ENCODE results near the gene SLC49A4.

SLC49A4 gene

DNA sequence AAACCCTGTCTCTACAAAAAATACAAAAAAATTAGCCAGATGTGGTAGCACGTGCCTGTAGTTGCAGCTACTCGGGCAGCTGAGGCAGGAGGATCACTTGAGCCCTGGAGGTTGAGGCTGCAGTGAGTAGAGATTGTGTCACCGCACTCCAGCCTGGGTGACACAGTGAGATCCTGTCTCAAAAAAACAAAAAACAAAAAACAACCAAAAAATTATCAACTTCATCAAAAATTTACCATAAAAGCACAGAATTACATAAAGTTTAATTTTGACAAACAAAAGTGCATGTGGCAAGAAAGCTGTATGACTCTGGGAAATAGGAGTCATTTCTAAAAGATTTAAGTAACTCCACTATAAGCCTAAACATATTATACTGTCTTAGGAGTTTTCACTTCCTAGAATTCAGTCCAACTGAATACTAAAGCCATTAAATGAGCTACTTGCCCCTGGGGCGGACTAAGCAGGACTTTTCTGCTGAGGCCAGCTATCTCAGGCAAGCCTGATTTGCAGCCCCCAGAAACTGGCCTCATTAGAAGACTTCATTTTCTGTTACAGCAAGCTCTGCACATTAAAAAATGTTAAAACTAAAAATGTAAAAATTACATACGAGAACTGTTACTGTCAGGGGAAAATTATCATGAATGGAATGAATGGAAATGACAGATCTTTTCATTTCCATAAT lies 24.2 kb upstream of the SLC49A4 start:
- no peak for DNase-seq (ENCODE audit: extremely low spot score)
- ChIA-PET POLR2A (interaction anchor here (1.0 kb wide), 1 partner anchor 23 kb away, joined by 3 read pairs; the partner anchor contains the start of gene HSPBAP1), CTCF (no interaction called here)
- TF ChIP-seq CTBP1 (IDR thresholded peaks at IDR 0.05; ENCODE audit: borderline replicate concordance) (no peak), FOXM1 (IDR thresholded peaks at IDR 0.05; ENCODE audit: borderline replicate concordance) (no peak), FOXA1 (IDR thresholded peaks at IDR 0.05) (no peak), HDGF (IDR thresholded peaks at IDR 0.05; ENCODE audit: borderline replicate concordance) (no peak), FOXK2 (IDR thresholded peaks at IDR 0.05) (no peak), LEF1 (IDR thresholded peaks at IDR 0.05; ENCODE audit: borderline replicate concordance) (no peak), ELF4 (IDR thresholded peaks at IDR 0.05) (no peak), SP1 (IDR thresholded peaks at IDR 0.05) (no peak), ZNF384 (IDR thresholded peaks at IDR 0.05) (no peak), L3MBTL2 (conservative IDR thresholded peaks at IDR 0.05) (no peak), NFRKB (IDR thresholded peaks at IDR 0.05) (no peak), TARDBP (IDR thresholded peaks at IDR 0.05) (no peak)

DNA sequence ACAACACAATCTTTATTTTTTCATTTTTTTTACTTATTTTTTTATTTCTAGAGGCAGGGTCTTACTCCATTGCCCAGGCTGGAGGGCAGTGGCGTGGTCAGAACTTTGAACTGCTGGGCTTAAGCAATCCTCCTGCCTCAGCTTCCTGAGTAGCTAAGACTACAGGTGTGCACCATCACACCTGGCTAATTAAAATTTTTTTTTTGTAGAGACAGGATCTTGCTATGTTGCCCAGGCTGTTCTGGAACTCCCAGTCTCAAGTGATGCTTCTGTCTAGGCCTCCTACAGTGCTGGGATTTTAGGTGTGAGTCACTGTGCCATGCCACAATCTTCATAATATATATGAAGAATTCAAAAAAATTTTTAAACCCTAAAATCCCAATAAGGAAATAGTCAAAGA lies 22.0 kb upstream of the SLC49A4 start:
- DNase-seq (ENCODE audit: extremely low spot score): no peak
- CTCF ChIA-PET: no interaction called here
- POLR2A ChIA-PET: interaction anchor here (2.1 kb wide), 1 partner anchor 21 kb away, joined by 8 read pairs; the partner anchor contains the start of gene HSPBAP1
- no peak for TF ChIP-seq LEF1 (IDR thresholded peaks at IDR 0.05; ENCODE audit: borderline replicate concordance)
- TF ChIP-seq, protein P1, sequence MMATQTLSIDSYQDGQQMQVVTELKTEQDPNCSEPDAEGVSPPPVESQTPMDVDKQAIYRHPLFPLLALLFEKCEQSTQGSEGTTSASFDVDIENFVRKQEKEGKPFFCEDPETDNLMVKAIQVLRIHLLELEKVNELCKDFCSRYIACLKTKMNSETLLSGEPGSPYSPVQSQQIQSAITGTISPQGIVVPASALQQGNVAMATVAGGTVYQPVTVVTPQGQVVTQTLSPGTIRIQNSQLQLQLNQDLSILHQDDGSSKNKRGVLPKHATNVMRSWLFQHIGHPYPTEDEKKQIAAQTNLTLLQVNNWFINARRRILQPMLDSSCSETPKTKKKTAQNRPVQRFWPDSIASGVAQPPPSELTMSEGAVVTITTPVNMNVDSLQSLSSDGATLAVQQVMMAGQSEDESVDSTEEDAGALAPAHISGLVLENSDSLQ (IDR thresholded peaks at IDR 0.05): no peak

DNA sequence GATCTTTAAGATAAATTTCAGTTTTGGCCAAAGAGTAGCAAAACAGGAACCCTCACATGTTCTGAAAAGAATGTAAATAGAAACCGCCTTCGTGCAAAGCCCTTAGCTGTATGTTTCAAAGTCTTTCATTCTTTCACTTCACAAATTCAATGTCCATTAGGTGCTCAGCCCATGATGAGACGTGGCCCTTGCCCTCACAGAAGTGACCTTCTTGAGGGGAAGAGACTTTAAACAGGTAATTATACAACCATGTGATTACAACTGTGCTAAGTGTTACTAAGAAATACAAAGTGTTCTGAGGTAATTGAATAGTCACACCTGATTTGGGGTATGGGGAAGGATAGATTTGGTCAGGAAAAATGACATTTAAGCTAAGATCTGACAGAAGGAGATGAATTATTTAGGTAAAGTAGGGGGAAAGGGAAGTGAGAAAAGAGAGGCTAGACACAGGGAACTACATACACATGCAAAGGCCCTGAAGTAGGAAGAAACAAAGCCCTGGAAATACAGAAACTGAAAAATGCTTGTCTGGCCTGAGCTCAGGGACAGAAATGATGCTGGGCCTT lies 20.8 kb upstream of the SLC49A4 start:
- CTCF ChIA-PET: no interaction called here
- TF ChIP-seq L3MBTL2 (conservative IDR thresholded peaks at IDR 0.05) (no peak), ZNF384 (IDR thresholded peaks at IDR 0.05) (no peak), LEF1 (IDR thresholded peaks at IDR 0.05; ENCODE audit: borderline replicate concordance) (no peak), CTBP1 (IDR thresholded peaks at IDR 0.05; ENCODE audit: borderline replicate concordance) (no peak), FOXK2 (IDR thresholded peaks at IDR 0.05) (no peak), ELF4 (IDR thresholded peaks at IDR 0.05) (no peak), SUZ12 (IDR thresholded peaks at IDR 0.05) (no peak), FOXA1 (IDR thresholded peaks at IDR 0.05) (no peak), TARDBP (IDR thresholded peaks at IDR 0.05) (no peak), ARNT (IDR thresholded peaks at IDR 0.05) (no peak), FOXM1 (IDR thresholded peaks at IDR 0.05; ENCODE audit: borderline replicate concordance) (no peak), HDGF (IDR thresholded peaks at IDR 0.05; ENCODE audit: borderline replicate concordance) (no peak), BHLHE40 (IDR thresholded peaks at IDR 0.05; ENCODE audit: borderline replicate concordance) (no peak), NFRKB (IDR thresholded peaks at IDR 0.05) (no peak)
- TF ChIP-seq, protein P1 (IDR thresholded peaks at IDR 0.05): no peak
- POLR2A ChIA-PET: no interaction called here
- DNase-seq (ENCODE audit: extremely low spot score): no peak

DNA sequence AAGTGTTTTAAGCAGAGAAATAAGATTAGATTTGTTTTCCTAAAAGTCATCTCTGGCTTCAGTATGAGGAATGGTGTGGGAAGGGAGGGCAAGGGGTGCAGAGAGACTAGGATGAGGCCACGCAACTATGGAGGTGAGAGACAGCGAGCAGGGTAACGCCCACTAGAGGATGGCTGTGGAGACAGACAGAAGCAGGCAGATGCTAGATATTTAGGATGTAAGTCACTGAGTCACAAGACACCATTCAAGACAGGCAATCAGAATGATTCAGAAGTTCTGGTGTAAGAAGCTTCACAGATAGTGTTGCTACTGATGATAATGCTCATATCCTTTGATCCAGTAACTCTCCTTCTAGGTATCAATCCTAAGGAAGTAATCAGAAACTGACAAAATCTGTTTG lies 20.3 kb upstream of the SLC49A4 start:
- no peak for TF ChIP-seq L3MBTL2 (conservative IDR thresholded peaks at IDR 0.05)
- no peak for TF ChIP-seq FOXA1 (IDR thresholded peaks at IDR 0.05)
- no peak for TF ChIP-seq SUZ12 (IDR thresholded peaks at IDR 0.05)
- TF ChIP-seq CTBP1 (IDR thresholded peaks at IDR 0.05; ENCODE audit: borderline replicate concordance): no peak
- TF ChIP-seq ZNF384 (IDR thresholded peaks at IDR 0.05): no peak
- ChIA-PET CTCF (no interaction called here), POLR2A (no interaction called here)
- no peak for DNase-seq (ENCODE audit: extremely low spot score)

DNA sequence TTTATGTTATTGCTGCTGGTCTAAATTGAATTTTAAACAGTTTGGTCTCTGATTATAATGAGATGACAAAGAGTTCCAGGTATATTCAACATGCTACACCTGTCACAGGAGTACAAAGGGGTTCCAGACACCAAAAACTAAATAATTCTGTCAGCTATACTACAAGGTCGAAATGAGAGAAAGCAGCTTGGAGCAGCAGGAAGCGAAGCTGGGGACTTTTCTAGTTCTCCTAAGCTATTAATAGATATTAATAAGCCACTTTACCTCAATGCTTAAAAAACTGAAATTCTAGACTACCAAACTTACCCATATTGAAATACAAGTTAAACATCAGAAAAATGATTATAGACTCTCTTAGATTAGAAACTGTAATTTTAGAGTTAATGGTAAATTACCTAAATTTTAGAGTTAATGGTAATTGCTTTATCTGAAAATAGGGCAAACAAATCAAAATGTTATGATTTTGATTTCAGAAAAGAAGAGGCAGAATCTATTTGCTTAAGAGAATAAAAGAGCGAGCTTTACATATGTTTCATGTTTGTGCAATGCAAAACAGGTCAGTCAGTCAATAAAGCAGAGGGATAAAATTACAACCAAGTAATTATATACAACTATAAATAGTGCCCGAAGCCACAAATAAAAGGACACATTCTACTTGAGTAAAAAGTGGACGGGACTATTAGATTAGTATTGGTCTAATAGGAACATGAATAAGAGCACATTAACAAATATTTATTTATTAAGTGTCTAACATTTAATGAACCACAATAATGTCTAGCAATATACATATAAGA lies 18.0 kb upstream of the SLC49A4 start:
- ChIA-PET CTCF (interaction anchor here (1.0 kb wide), 1 partner anchor 22 kb away, joined by 3 read pairs; no protein-coding TSS in a partner anchor), POLR2A (no interaction called here)
- no peak for TF ChIP-seq CTBP1 (IDR thresholded peaks at IDR 0.05; ENCODE audit: borderline replicate concordance)
- TF ChIP-seq NFRKB (IDR thresholded peaks at IDR 0.05): no peak
- TF ChIP-seq TARDBP (IDR thresholded peaks at IDR 0.05): no peak
- no peak for TF ChIP-seq ELF4 (IDR thresholded peaks at IDR 0.05)
- TF ChIP-seq SUZ12 (IDR thresholded peaks at IDR 0.05): no peak
- TF ChIP-seq BHLHE40 (IDR thresholded peaks at IDR 0.05; ENCODE audit: borderline replicate concordance): no peak
- no peak for TF ChIP-seq FOXK2 (IDR thresholded peaks at IDR 0.05)
- TF ChIP-seq, protein P1 (IDR thresholded peaks at IDR 0.05): no peak
- no peak for TF ChIP-seq FOXA1 (IDR thresholded peaks at IDR 0.05)
- no peak for TF ChIP-seq SP1 (IDR thresholded peaks at IDR 0.05)
- TF ChIP-seq ZNF384 (IDR thresholded peaks at IDR 0.05): no peak
- no peak for TF ChIP-seq ARNT (IDR thresholded peaks at IDR 0.05)
- no peak for TF ChIP-seq LEF1 (IDR thresholded peaks at IDR 0.05; ENCODE audit: borderline replicate concordance)
- no peak for TF ChIP-seq FOXM1 (IDR thresholded peaks at IDR 0.05; ENCODE audit: borderline replicate concordance)
- TF ChIP-seq L3MBTL2 (conservative IDR thresholded peaks at IDR 0.05): no peak
- no peak for DNase-seq (ENCODE audit: extremely low spot score)

DNA sequence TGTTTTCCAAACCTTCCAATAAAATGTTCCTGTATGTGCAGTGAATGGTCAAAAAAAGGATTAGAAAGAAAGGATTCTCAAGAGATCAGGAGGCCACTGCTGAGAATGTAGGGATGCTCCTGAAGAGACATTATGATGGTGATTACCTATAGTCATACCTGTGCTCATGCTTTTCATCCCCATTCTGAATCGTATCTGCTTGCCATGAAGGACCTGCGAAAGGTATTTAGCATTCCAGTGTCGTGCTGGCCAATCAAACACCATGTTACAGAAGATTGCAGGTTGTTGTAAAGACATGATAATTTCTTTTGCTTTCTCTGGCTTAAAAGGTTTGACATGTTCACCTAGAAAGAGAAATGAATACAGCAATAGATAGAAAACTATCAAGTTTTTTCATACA lies 17.3 kb upstream of the SLC49A4 start:
- no peak for DNase-seq (ENCODE audit: extremely low spot score)
- ChIA-PET POLR2A (no interaction called here), CTCF (no interaction called here)
- TF ChIP-seq LEF1 (IDR thresholded peaks at IDR 0.05; ENCODE audit: borderline replicate concordance) (no peak), FOXM1 (IDR thresholded peaks at IDR 0.05; ENCODE audit: borderline replicate concordance) (no peak), NFRKB (IDR thresholded peaks at IDR 0.05) (no peak), ARNT (IDR thresholded peaks at IDR 0.05) (no peak)

Data from HEK293T (cell line).